NCI-H1417 treated with DMSO at 0.1 percent for 48 hours (cell line): ENCODE data around the gene GBX2.

ENCODE experiments used
- DNase-seq: peaks from one replicate; lab custom pipeline; 2025; lab: John Stamatoyannopoulos, UW

Gene GBX2

GRCh38 chr2:236168110-236169080 is at the start of gene GBX2:
GBX2 (minus strand) TSS chr2:236168386; CDS start chr2:236167971, 415 bp downstream.
- no peak for DNase-seq

DNA sequence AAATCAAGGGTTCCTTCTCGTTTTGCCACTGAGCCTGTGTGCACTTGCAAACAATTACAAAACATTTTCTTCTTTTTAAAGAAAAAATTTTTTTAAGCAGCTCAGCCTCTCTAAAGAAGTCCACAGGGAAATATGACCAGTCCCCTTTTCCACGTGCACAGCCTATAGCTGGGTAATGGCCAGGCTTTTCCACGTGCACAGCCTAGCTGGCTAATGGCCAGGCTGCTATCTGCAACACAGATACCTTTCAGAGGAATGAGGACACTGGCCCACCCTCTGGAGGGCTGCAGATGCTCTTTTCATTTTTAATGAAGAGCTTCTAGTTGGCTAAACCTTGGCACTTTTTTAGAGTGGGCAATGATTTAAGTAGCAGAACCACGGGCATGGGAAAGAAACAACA is 49.7 kb upstream of the GBX2 start:
- no peak for DNase-seq

DNA sequence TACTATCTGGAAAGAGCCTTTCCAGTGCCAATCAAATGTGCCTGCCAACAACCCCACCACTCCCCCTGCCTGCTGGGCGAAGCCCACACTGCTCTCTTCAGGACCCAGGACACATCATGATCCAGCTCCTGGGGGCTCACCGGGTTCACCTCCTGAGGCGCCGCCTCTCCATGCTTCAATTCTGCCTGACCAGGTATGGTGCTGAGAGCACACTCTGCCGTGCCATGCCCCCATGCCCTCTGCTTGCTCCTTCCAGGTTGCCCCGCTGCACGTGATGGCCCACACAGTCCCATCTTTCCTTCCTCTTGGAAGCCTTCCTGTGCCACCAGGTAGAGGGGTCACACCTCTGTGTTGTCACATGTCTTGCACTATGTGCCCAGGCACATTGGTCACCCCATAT is 48.5 kb upstream of the GBX2 start:
- DNase-seq = no peak

DNA sequence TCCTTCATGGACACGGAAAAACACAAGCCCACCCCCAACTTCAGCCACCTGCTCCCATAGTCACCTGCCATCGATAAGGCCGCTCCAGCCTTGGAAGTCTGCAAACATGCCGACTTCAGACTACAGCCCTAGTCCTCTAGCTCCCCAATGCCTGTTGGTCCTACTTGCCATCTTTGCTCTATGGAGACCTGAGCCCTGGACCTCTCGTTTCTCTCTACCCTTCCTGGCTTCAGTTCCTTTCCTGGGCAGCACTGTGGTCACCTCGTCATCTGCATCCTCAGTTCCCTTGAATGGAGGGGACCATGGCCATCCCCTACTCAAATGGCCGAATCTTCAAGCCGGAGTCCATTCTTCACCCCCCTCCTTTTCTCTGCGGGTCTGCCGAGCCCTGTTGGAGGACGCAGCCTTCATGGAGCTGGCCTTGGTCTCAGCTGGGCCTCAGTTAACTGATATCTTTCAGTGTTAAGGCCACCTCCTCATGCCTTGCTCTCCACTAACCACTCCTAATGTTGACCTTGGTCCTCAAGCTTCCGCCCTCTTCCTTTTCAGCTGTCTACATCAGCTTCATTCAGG is 47.7 kb upstream of the GBX2 start:
- no peak for DNase-seq

DNA sequence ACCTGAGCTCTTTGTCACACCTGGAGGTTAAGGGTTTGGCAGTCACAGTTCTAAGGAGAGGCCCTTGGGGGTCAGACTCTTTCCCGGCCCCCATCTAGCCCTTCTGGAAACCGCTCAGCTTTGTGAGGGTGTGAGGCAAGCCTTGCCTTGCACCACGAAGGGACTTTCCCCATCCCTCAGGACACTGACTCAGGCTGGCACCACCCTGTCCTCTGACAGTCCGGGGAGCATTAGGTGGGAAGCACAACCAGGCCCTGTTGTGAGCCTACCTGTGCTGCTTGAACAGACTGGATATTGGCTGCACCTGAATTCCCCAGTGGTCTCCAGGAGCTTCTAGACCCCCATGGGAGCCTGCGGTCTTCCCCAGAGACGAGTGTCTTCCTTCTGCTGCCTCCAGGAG is 47.0 kb upstream of the GBX2 start:
- no peak for DNase-seq

DNA sequence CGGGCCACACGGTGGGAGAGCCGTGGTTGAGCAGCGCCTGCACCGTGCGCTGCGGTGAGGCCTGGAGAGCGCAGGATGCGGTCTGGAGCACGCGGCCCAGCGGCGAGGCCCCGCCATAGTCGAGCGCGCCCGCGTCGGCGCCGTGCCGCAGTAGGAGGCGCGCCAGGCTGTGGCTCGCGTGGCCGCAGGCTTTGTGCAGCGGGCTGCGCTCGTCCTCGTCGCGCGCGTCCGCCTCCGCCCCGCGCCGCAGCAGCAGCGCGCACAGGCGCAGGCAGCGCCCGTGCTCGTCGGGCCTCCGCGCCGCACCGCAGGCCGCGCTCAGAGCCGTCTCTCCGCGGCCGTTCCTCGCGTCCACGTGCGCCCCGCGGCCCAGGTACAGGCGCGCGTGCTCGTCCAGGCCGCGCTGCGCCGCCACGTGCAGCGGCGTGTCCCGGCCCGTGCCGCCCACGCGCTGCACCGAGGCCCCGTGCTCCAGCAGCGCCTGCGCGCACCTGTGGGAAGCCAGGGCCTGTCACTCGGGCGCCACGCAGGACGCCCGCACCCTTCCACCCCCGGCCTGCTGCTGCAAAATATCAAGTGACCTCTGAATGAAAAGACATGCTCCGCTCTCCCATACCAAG is 46.3 kb upstream of the GBX2 start:
- no peak for DNase-seq

DNA sequence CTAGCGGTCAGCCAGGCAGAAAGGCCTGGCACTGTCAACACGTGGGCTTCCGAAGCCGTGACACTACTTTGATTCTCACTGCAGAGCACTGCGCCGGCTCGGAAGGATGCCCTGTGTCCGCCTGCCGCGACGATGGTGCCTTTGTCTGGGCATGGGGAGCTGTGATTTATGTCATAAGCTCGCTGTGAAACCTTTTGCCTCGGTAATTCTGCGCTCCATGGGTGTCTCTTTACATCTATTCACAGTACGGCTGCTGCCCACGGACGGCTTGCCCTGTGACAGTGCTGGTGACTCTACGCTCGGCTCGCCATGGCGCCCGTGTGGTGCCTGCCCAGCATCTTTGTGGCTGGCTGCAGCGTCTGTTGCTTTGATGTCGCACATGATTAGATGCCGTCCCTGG is 43.1 kb upstream of the GBX2 start:
- no peak for DNase-seq

GRCh38 chr2:236210536-236210935 is 42.4 kb upstream of the GBX2 start:
- no peak for DNase-seq

GRCh38 chr2:236209996-236210395 is 41.8 kb upstream of the GBX2 start:
- DNase-seq = no peak

- no peak for DNase-seq
Observed at GRCh38 chr2:236209535-236209934, 41.3 kb upstream of the GBX2 start.

DNA sequence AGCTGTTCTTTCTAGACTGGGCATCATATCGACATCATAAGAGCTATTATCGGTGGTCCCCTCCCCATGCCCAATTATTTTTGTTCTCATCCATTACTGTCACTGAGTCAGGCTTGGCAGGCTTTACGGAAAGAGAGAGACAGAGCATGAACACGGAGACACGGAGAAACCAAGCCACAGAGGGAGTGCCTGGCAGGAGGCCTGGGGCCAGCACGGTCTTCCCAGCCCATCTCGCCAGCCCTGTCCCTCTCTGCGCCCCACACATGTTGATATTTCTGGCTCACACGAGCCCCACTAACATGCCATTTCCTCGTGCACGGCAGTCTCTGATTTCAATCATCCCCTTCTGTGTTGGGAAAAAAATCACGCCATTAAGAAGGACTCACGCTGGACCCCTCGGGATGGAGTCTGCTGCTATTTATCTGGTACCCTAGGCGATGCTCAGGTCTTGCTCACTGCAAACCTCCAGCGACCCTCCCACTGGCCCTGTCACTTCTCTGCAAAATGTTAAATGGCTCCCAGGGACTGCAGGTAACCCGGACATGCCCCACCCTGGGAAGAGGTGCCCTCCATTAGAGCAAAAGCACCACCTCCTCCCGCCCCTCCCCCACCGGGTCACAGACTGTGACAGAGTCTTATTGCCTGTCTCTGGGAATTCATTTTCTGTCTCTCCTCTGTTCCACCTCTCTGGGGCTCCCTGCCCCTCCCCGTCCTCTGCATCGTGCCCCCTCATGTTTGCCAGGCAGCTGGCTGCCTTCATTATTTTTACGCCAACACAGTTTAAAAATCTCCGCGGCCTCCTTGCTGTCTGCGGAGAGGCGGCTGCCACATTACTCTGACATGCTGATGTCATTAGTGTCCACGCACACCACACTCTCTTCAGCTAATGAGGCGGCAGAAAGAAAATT is 40.1 kb upstream of the GBX2 start:
- DNase-seq = no peak

DNA sequence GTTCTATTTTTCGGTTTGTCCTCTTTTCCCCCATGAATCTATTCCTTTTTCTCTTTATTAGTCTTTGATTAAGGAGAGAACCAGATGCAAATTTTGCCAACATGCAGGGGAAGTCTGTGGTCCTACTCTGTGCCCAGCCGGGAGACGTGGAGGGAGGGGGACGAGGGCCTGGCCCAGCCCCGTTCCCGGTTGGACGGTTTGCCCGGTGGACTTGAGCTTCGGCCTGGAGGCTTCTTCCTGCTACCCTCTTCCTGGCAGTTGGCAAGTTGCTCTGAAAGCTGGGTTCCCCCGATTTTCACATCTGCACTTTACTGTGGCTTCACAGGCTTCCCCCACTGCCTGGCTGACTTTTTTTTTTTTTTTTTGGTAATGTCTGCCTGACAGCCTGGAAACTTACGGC is 39.3 kb upstream of the GBX2 start:
- no peak for DNase-seq

GRCh38 chr2:236205867-236206645 is 37.9 kb upstream of the GBX2 start:
- no peak for DNase-seq

DNA sequence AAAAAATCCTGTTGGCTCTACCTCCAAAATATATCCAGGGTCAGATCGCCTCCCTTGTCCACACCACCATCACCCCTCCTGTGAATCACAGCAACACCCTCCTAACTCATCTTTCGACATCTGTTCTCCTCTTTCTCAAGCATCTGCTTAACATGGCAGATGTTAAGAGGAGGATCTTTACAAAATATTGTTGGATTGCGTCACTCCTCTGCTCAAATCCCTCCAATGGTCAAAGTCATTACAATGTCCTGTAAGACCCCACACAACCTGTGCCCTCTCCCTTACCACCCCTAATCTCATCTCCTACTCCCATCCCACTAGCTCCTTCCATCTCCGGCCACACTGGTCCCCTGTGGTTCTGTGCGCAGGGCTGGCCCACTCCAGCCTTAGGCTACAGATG is 36.8 kb upstream of the GBX2 start:
- DNase-seq = no peak

DNA sequence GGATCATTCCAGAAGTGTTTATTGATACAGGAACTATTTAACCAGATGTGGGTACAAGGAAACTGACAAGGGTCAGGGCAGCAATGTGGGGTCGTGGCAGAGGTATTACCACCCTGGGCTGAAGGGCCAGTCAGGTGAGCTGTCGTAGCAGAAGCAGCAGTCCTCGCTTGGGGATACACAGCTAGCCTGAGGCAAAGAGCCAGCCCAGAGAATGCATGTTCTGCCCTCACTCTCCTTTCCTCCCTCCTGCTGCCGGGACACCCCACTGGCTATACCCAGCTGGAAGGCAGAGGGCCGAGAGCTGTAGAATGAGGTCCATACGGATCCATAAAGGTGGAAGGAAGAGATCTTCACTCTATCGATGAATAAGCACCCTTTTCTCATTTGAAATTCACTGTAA is 32.2 kb upstream of the GBX2 start:
- no peak for DNase-seq

- no peak for DNase-seq
Observed at GRCh38 chr2:236196366-236196765, 28.2 kb upstream of the GBX2 start.

DNA sequence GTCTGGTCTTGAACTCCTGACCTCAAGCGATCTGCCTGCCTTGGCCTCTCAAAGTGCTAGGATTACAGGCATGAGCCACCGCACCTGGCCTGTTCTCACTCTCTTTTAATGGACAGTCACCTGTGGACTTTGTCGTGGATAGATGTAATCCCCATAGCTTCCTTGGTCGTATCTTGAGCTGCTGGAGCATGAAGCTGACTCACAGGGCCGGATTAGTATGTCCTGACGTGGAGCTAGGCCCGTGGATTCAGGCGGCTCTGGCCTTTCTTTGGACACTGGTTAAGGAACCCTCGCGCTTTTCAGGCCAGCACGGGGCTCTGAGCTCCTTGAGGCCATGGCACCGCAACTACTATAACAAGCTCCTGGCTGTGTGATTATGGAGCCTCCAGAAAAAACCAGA is 27.5 kb upstream of the GBX2 start:
- no peak for DNase-seq

DNA sequence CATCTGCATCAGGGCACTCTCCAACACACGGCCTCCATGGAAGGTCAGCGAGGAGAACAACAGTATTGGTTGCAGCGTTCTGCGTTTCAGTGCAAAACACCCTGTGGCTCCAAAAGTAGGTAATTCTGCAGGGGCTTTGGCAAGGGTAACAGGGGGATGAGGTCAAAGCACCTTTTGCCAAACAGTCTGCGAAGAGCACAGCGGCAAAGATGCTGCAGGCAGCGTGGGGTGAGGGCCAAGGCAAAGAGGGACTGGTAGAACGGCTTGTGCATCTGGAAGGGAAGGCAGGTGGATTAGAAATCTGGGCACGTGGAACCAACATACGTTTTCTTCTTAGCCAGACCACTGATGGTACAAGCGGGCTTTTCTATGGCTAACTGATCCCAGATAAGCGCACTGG is 26.6 kb upstream of the GBX2 start:
- no peak for DNase-seq

GRCh38 chr2:236193026-236193425 is 24.8 kb upstream of the GBX2 start:
- no peak for DNase-seq

DNA sequence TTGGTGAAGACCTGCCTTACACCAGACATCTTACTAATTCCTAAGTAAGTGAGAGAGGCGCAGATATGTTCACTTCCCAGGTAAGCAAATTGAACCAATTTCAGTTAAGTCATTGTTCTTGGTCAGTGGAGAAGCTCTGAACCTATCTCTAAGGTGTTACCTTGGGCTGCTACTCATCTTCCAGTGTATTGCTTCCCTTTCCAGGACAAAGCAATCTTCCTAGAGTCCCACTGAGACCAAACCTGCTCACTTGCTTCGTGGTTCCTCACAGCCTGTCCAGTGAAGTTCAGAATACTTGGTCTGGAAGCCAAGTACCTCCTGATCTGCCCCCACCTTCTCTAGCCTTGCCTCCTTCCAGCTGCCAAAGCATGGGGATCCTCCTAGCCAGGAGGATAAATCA is 22.5 kb upstream of the GBX2 start:
- DNase-seq = no peak

GRCh38 chr2:236184701-236185100 is 16.5 kb upstream of the GBX2 start:
- no peak for DNase-seq
